Activated B cell treated with CpG ODN at 0.5 μM for 24 hours (primary cell): ENCODE measurements around the gene PACRG. TPM values are rescaled to one million over a fixed set of nuclear protein-coding genes. Genes with fewer than 3 reads are reported as not detected.

Experiments used
- ATAC-seq: fragments of 200-7000 bp; cut with Tn5 transposase; one replicate; pipeline ENCODE4 v1.10.0; 2021; ENCODE audit warnings: low read depth, mild to moderate bottlenecking, moderate library complexity
- CTCF ChIA-PET: fragments of 350-600 bp; sonication (Branson Sonifier 250); formaldehyde crosslinking; loops from one replicate; lab custom pipeline; 2021; ENCODE audit warnings: antibody characterized with exemption; lab: Charles Lee
- POLR2A ChIA-PET: fragments of 350-600 bp; sonication (Branson Sonifier 250); formaldehyde crosslinking; loops from one replicate; lab custom pipeline; 2021; ENCODE audit warnings: antibody characterized with exemption; lab: Charles Lee
- DNase-seq: peaks from one replicate; pipeline ENCODE4 v3.0.0; 2022
- H3K27ac Mint-ChIP-seq: one replicate; pipeline ENCODE4 v1.8.0; 2020; ENCODE audit warnings: mixed read lengths
- H3K27me3 Mint-ChIP-seq: one replicate; pipeline ENCODE4 v1.8.0; 2021; ENCODE audit warnings: mixed read lengths
- H3K36me3 Mint-ChIP-seq: one replicate; pipeline ENCODE4 v1.8.0; 2021; ENCODE audit warnings: low read depth, mixed read lengths
- H3K4me1 Mint-ChIP-seq: one replicate; pipeline ENCODE4 v1.8.0; 2021; ENCODE audit warnings: mixed read lengths
- H3K4me3 Mint-ChIP-seq: one replicate; pipeline ENCODE4 v1.8.0; 2020; ENCODE audit warnings: mild to moderate bottlenecking, mixed read lengths
- H3K9me3 Mint-ChIP-seq: one replicate; pipeline ENCODE4 v1.8.0; 2020; ENCODE audit warnings: mixed read lengths
- intact Hi-C: fragments of 100-400 bp; cut with micrococcal nuclease; formaldehyde crosslinking; loops from one replicate; pipeline ENCODE4 v1.15.1; 2024
- total RNA-seq: library from RNA; stranded (reverse); gene quantifications from 2 replicates; pipeline ENCODE4 v1.2.3, GENCODE V29; 2022
- TF ChIP-seq, protein P1 (sequence below): fragments of 200-600 bp; IDR thresholded peaks from one replicate; pipeline ENCODE4 v1.8.0; 2022; ENCODE audit warnings: antibody characterized with exemption, mild to moderate bottlenecking

Gene PACRG
- total RNA-seq, 1 donor from 2014 or later = not detected

DNA sequence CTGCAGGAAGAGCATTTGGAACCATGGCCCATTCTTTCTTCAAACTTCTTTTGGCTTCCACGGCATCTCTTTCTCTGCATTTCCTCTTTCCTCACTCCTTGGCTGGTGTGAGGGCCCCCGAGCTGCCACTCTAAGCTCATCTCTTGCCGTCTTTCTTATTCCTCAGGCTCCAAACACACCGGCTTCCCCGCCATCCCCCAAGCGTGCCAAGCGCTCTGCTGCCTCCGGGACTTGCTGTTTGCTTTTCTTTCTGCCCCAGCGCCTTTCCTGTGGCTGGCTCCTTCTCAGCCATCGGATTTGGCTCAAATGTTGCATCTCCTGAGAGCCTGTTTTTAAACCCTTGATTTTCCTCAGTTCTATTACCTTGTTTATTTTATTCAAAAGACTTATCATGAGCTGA lies 172.7 kb downstream of the PACRG start:
- Mint-ChIP-seq H3K36me3 (no peaks in the 10 kb centered on the region), H3K9me3 (peaks cover 3% of the 10 kb centered on the region), H3K27me3 (no peaks in the 10 kb centered on the region), H3K4me1 (no peaks in the 10 kb centered on the region), H3K27ac (no peak overlapping the region), H3K4me3 (no peak overlapping the region)
- TF ChIP-seq, protein P1, sequence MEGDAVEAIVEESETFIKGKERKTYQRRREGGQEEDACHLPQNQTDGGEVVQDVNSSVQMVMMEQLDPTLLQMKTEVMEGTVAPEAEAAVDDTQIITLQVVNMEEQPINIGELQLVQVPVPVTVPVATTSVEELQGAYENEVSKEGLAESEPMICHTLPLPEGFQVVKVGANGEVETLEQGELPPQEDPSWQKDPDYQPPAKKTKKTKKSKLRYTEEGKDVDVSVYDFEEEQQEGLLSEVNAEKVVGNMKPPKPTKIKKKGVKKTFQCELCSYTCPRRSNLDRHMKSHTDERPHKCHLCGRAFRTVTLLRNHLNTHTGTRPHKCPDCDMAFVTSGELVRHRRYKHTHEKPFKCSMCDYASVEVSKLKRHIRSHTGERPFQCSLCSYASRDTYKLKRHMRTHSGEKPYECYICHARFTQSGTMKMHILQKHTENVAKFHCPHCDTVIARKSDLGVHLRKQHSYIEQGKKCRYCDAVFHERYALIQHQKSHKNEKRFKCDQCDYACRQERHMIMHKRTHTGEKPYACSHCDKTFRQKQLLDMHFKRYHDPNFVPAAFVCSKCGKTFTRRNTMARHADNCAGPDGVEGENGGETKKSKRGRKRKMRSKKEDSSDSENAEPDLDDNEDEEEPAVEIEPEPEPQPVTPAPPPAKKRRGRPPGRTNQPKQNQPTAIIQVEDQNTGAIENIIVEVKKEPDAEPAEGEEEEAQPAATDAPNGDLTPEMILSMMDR = no peak
- intact Hi-C loops = no loop called here
- CTCF ChIA-PET = no interaction called here
- POLR2A ChIA-PET = no interaction called here
- no peak for ATAC-seq
- DNase-seq = no peak

- intact Hi-C loops = no loop called here
- DNase-seq = no peak
- Mint-ChIP-seq H3K9me3 (peaks cover 3% of the 10 kb centered on the region), H3K27me3 (no peaks in the 10 kb centered on the region), H3K4me3 (no peak overlapping the region), H3K36me3 (no peaks in the 10 kb centered on the region), H3K4me1 (no peaks in the 10 kb centered on the region), H3K27ac (no peak overlapping the region)
- TF ChIP-seq, protein P1 = no peak
- ChIA-PET POLR2A (no interaction called here), CTCF (no interaction called here)
- no peak for ATAC-seq
Observed at GRCh38 chr6:162904069-162904663, 176.4 kb downstream of the PACRG start.

GRCh38 chr6:162906479-162906878 lies 178.7 kb downstream of the PACRG start:
- intact Hi-C loops = no loop called here
- DNase-seq = no peak
- TF ChIP-seq, protein P1 = no peak
- ATAC-seq = no peak
- H3K27ac Mint-ChIP-seq = no peak overlapping the region
- no peaks in the 10 kb centered on the region for H3K27me3 Mint-ChIP-seq
- H3K9me3 Mint-ChIP-seq = peaks cover 3% of the 10 kb centered on the region
- H3K4me1 Mint-ChIP-seq = no peaks in the 10 kb centered on the region
- ChIA-PET CTCF (interaction anchor here (0.8 kb wide), 1 partner anchor 1050 kb away, joined by 3 read pairs; no protein-coding TSS in a partner anchor), POLR2A (no interaction called here)
- H3K36me3 Mint-ChIP-seq = no peaks in the 10 kb centered on the region
- no peak overlapping the region for H3K4me3 Mint-ChIP-seq

- DNase-seq (no peak), ATAC-seq (no peak)
- no peak overlapping the region for H3K4me3 Mint-ChIP-seq
- peaks cover 5% of the 10 kb centered on the region for H3K9me3 Mint-ChIP-seq
- H3K36me3 Mint-ChIP-seq = no peaks in the 10 kb centered on the region
- TF ChIP-seq, protein P1 = no peak
- ChIA-PET POLR2A (no interaction called here), CTCF (interaction anchor here (0.8 kb wide), 2 partner anchors 1048 to 1049 kb away, joined by 3 read pairs; no protein-coding TSS in a partner anchor)
- H3K4me1 Mint-ChIP-seq = no peaks in the 10 kb centered on the region
- H3K27ac Mint-ChIP-seq = no peak overlapping the region
- no peaks in the 10 kb centered on the region for H3K27me3 Mint-ChIP-seq
- intact Hi-C loops = no loop called here
Observed at GRCh38 chr6:162907876-162908481, 180.2 kb downstream of the PACRG start.

GRCh38 chr6:162913206-162913605 lies 185.4 kb downstream of the PACRG start:
- ChIA-PET POLR2A (no interaction called here), CTCF (no interaction called here)
- H3K4me1 Mint-ChIP-seq = no peaks in the 10 kb centered on the region
- H3K27me3 Mint-ChIP-seq = peaks cover 2% of the 10 kb centered on the region
- DNase-seq (no peak), ATAC-seq (no peak)
- H3K9me3 Mint-ChIP-seq = peaks cover 2% of the 10 kb centered on the region
- H3K36me3 Mint-ChIP-seq = no peaks in the 10 kb centered on the region
- no peak overlapping the region for H3K4me3 Mint-ChIP-seq
- TF ChIP-seq, protein P1 = no peak
- no peak overlapping the region for H3K27ac Mint-ChIP-seq
- intact Hi-C loops = no loop called here
